ENCODE results near the gene CIAO2B. TPM values are rescaled to one million over a fixed set of nuclear protein-coding genes. Genes with fewer than 3 reads are reported as not detected.

The CIAO2B gene
- polyA plus RNA-seq, 1 donor, result 78.3 TPM

DNA sequence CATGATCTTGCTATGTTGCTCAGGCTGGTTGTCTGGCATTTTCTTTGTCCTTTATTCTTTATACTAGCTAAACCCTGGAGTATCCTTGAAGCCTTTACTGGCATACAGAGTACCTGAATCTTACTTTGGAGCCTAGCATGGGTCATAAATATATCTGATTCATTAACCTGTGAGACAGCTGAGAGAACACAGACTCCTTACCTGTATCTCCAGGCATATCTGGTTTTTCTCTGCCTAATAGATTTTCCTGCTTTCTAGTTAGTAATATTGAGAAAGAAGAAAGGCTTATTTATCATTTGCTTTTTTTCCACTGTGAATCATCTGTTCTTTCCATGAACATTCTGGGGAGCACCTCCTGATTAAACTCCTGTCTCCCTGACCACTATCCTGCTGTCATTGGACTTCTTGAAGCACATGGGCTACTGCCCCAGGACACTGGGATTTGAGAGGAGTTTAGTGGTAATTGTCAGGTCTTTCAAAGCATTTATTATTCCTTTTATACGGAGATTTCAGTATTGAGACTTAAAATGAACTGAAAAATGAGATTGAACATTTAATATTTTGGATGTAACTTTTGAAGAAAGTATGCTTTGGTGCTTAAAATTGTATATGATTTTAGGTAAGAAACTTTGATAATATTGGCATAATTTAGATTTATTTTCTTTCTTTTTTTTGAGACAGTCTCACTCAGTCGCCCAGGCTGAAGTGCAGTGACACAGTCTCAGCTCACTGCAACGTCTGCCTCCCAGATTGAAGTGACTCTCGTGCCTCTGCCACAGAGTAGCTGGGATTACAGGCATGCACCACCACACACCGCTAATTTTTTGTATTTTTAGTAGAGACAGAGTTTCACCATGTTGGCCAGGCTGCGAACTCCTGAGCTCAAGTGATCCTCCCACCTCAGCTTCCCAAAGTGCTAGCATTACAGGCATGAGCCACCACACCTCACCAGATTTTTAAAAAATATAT lies 45.3 kb downstream of the CIAO2B start:
- DNase-seq, result no peak

- DNase-seq, result no peak
Observed at GRCh38 chr16:66886914-66887313, 47.3 kb downstream of the CIAO2B start.

- DNase-seq, result no peak
Observed at GRCh38 chr16:66886321-66886720, 47.9 kb downstream of the CIAO2B start.

DNA sequence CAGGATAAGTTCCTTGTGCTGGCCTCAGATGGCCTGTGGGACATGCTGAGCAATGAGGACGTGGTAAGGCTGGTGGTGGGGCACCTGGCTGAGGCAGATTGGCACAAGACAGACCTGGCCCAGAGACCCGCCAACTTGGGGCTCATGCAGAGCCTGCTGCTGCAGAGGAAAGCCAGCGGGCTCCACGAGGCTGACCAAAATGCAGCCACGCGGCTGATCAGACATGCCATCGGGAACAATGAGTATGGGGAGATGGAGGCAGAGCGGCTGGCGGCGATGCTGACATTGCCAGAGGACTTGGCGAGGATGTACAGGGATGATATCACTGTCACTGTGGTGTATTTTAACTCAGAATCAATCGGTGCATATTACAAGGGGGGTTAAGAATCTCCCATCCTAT lies 48.7 kb downstream of the CIAO2B start:
- DNase-seq, result no peak

GRCh38 chr16:66882702-66883101 lies 51.5 kb downstream of the CIAO2B start:
- no peak for DNase-seq

Other genes starting within 250 kb of the CIAO2B start
- gene CMTM4, start 237.7 kb downstream of the CIAO2B start, polyA plus RNA-seq (ENCODE audit: insufficient read length), result 71.6 TPM
- gene DYNC1LI2, start 182.8 kb downstream of the CIAO2B start, polyA plus RNA-seq (ENCODE audit: insufficient read length), result 174 TPM
- 0.12 TPM for gene TERB1, start 132.8 kb downstream of the CIAO2B start, polyA plus RNA-seq (ENCODE audit: insufficient read length)
- 115 TPM for gene NAE1, start 103.4 kb downstream of the CIAO2B start, polyA plus RNA-seq (ENCODE audit: insufficient read length)
- 0.65 TPM for gene CA7, start 90.0 kb downstream of the CIAO2B start, polyA plus RNA-seq (ENCODE audit: insufficient read length)
- 15.0 TPM for gene PDP2, start 53.9 kb downstream of the CIAO2B start, polyA plus RNA-seq (ENCODE audit: insufficient read length)
- gene CDH16, start 15.5 kb downstream of the CIAO2B start, polyA plus RNA-seq (ENCODE audit: insufficient read length), result 221 TPM
- 3.7 TPM for gene RRAD, start 8.9 kb downstream of the CIAO2B start, polyA plus RNA-seq (ENCODE audit: insufficient read length)
- gene CES2, start 1.1 kb upstream of the CIAO2B start, polyA plus RNA-seq (ENCODE audit: insufficient read length), result 41.1 TPM
- gene CES3, start 26.9 kb upstream of the CIAO2B start, polyA plus RNA-seq (ENCODE audit: insufficient read length), result 4.1 TPM
- 12.4 TPM for gene CES4A, start 54.2 kb upstream of the CIAO2B start, polyA plus RNA-seq (ENCODE audit: insufficient read length)
- gene CBFB, start 94.7 kb upstream of the CIAO2B start, polyA plus RNA-seq (ENCODE audit: insufficient read length), result 83.8 TPM
- gene PHAF1, start 175.5 kb upstream of the CIAO2B start, polyA plus RNA-seq (ENCODE audit: insufficient read length), result 29.3 TPM
- 6.8 TPM for gene B3GNT9, start 216.6 kb upstream of the CIAO2B start, polyA plus RNA-seq (ENCODE audit: insufficient read length)
- gene TRADD, start 225.5 kb upstream of the CIAO2B start, polyA plus RNA-seq (ENCODE audit: insufficient read length), result 3.2 TPM
- 2.0 TPM for gene FBXL8, start 225.6 kb upstream of the CIAO2B start, polyA plus RNA-seq (ENCODE audit: insufficient read length)
- gene HSF4, start 230.3 kb upstream of the CIAO2B start, polyA plus RNA-seq (ENCODE audit: insufficient read length), result 1.5 TPM
- gene NOL3, start 236.1 kb upstream of the CIAO2B start, polyA plus RNA-seq (ENCODE audit: insufficient read length), result 6.4 TPM
- 51.5 TPM for gene MATCAP1, start 249.6 kb upstream of the CIAO2B start, polyA plus RNA-seq (ENCODE audit: insufficient read length)

Data from left kidney (tissue), 2 donors.